HG03039 (cell line): ENCODE results near the gene CDH4.

Experiments used
- ATAC-seq: cut with Tn5 transposase; IDR thresholded peaks from one replicate; pipeline ENCODE4 v1.9.1; 2021; ENCODE audit warnings: mild to moderate bottlenecking, moderate library complexity; ENCODE audit not compliant: unreplicated experiment

The CDH4 gene

GRCh38 chr20:61878478-61879302 lies 626.6 kb downstream of the CDH4 start:
- ATAC-seq = no peak

DNA sequence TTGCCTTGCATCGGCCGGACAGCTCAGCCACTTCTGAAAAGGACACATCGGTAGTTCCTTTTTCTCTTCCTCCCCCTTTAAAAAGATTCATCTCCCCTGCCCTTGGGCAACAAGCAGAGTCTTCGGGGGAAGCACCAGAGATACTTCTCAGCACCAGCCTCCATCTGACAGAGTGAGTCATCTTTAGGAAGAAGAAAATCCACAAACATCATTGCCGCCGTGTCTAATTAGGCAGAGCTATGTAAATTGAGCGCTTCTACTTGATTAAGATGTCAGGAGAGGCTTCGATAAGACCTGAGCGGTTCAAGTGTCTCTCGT lies 627.2 kb downstream of the CDH4 start:
- no peak for ATAC-seq

GRCh38 chr20:61879694-61880093 lies 627.6 kb downstream of the CDH4 start:
- no peak for ATAC-seq

DNA sequence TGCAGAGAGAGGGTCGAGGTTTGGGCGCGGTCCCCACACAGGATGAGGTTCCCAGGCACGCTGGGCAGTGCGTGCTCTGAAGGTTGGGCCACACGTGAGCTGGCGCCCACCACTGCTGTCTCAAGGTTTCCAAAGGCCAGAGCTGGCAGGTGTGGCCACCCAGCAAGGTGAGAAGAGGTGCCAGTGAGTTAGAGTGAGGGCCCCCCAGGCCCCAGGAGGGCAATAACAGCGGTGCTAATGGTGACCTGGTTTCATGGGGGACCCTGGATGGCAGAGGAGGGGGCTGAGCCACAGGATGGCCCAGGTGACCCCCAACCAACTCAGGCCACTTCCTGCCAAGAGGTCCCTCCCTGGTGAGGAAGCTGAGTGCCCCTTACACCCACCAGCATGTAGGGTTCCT lies 628.6 kb downstream of the CDH4 start:
- no peak for ATAC-seq

GRCh38 chr20:61881416-61881815 lies 629.4 kb downstream of the CDH4 start:
- ATAC-seq = no peak

DNA sequence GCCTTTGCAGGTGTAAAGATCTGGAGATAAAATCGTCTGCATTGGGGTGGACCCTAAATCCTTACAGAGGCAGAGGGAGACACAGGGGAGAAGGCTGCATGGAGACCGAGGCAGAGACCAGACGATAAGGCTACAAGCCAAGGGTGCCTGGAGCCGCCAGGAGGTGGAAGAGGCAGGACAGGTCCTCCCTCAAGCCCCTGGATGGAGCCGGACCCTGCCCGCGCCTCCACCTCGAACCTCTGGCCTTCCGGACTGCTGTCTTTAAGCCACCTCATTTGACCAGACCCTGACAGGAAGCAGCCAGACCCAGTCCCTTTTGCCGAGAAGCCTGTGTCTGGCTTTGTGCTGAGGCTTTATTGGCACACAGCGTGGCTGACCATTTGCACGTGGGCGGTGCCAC lies 629.8 kb downstream of the CDH4 start:
- ATAC-seq = no peak

DNA sequence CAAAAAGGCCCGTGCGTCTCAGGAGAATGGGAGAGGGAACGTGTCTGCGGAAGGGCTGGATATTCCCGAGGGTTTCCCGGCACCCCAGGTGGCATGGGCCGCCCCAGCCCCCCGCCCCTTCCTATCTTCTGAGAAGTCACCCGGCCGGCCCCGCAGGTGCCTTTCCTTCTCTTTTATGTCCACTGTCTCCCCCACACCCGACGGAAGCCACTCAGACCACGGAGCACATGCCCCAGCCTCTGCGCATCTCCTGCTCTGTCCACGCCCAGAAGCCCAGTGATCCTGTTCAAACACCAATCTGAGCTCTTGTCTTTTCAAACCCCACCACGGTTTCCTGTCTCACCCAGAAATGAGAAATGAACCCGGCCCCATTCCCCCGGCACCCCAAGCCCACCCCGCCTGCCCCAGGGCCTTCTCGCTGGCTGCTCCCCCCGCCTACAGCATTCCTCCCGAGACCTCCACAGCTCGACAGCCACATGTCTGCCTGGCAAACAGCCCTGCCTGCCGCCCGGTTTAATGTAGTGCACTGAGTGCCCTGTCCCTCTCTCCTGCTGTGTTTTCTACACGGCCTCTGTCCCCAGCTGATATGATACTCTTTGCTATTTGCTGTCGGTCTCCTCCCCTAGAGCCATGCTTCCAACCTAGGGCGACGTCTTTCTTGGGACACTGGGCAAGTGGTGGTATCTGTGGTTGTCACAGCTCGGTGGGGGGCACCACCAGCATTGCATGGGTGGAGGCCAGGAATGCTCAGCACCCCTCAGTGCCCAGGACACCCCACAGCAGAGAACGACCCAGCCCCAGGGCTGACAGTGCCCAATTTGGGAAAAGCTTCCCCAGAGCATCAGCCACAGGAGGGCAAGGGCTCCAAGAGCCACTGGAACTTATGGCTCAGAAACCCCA lies 630.9 kb downstream of the CDH4 start:
- no peak for ATAC-seq

GRCh38 chr20:61883857-61884393 lies 631.9 kb downstream of the CDH4 start:
- no peak for ATAC-seq

GRCh38 chr20:61884571-61885389 lies 632.7 kb downstream of the CDH4 start:
- ATAC-seq = no peak

- no peak for ATAC-seq
Observed at GRCh38 chr20:61885759-61886715, 634.0 kb downstream of the CDH4 start.

DNA sequence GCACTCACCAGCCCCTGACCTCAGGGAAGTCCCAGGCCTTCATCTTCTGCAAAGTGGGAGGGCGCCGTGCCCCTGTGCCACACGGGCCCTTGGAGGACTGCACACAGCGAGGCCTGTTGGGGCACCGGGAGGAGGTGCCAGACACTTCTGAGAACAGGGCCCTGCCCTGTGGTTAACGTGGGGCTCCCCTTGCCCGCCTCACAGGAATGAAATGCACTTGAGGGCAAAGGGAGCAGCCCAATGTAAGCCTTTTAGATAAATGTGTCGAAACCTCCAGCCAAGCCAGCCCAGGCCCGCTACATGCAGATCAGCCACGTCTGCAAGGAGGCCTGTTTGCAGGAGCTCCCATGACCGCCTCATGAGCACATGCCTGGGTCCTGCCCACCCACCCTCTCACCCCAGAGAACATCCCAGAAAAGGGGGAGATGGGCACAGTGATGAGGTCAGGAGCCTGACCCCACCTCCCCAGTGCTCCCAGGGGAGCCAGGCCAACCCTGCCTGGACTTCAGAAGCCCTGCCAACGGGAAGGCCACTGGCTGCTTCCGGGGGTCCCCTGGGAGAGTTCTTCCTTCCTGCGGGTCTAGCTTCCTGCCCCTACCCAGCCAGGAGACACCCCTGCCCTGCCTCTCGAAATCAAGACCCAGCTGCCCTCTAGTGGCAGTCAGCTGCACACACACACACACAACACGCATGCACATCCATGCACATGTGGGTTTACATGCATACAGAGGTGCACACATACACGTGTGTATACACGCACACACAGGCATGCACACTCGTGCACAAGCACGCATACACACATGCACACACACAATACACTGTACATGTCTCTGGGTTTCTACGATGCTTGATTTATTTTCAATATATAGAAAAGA lies 634.9 kb downstream of the CDH4 start:
- ATAC-seq = no peak

DNA sequence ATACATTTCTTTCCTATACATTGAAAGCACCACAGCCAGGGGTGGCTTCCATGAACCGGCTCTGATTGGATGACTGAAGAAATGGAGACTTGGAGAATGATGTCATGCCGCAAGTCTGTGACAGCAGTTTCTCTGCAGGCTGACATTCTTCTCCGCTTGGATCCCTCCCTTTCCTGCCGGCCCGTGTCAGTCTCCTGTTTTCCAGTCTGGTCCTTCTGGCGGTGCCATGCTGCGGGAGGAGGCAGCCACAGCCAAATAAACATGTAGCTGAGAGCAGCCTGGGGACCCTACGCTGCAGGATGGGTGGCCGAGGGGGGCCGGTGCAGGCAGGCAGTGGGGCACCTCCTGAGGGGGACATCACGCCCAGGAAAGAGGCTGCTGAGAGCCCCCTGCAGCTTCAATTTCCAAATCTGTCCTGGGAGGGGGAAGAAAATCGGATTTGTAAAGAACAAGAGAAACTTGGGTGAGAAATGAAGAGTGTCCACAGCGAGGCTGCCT lies 635.6 kb downstream of the CDH4 start:
- no peak for ATAC-seq

GRCh38 chr20:61888101-61888865 lies 636.2 kb downstream of the CDH4 start:
- no peak for ATAC-seq

DNA sequence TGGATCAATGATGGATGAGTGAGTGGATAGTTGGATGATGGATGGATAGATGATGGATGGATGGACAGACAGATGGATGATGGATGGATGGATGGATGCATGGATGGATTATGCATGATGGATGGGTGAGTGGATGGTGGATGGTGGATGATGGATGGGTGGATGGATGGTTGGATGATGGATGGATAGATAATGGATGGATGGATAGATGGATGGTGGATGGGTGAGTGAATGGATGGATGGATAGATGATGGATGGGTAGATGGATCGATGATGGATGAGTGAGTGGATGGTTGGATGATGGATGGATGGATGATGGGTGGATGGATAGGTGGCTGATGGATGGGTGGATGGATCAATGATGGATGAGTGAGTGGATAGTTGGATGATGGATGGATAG lies 637.6 kb downstream of the CDH4 start:
- ATAC-seq = no peak

DNA sequence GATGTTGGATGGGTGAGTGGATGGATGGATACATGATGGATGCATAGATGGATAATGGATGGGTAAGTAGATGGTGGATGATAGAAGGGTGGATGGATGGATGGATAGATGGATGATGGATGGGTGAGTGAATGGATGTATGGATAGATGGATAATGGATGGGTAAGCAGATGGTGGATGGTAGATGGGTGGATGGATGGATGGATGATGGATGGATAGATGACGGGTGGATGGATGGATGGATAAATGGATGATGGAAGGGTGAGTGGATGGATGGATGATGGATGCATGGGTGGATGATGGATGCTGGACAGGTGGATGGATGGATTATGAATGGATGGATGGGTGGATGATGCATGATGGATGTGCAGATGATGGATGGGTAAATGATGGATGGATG lies 638.1 kb downstream of the CDH4 start:
- ATAC-seq = no peak

DNA sequence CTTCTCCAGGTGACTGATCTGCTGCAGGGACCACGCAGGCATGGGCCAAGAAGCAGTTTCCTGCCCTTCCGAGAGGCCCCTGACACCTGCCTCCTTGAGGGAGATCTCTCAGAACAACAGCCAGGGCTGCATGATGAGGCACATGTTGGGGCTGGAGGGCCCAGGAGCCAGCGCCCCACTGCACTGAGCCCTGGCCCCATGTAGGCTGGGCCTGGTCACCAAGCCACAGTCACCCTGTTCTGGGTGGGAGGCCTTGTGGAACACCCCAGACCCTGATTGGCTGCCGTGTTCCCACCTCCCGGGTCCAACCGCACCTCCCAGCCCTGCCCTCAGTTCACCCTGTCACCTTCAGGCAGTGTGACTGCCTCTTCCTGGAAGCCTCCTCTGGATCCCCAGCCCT lies 639.4 kb downstream of the CDH4 start:
- ATAC-seq = no peak

DNA sequence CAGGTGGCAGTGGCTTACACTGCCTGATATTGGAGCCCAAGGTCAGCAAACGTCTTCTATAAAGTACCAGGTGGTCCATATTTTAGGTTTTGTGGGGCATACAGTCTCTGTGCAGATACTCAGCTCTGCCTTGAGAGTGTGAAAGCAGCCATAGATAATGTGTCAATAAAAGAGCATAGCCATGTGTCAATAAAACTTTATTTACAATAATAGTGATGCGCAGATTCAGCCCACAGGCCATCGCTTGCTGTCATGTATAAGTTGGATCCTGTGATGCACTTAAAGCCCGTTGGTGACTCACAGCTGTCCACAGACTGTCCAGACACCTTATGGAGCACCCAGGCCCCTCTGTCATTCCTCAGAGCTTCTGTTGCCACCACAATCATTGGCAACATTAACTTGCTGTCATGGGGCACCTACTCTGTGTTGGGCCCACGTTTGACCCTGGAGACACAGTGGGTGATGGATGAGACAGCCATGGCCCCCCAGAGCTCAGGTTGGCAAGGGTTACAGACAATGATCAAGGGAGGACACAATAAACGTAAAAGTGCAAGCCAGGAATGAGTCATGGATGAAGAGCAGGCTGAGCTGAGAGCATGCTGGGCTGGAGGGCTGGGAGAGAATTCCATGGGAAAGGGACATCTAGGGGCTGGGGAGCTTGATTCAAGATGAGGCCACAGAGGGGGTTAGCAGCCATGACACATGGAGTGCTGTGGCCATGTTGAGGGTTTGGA lies 640.0 kb downstream of the CDH4 start:
- no peak for ATAC-seq
